ENCODE data around the gene IFT81. TPM values are rescaled to one million over a fixed set of nuclear protein-coding genes. Genes with fewer than 3 reads are reported as not detected.

IFT81 gene
- total RNA-seq, 1 experiment from 2014 or later, result 10.5 TPM

DNA sequence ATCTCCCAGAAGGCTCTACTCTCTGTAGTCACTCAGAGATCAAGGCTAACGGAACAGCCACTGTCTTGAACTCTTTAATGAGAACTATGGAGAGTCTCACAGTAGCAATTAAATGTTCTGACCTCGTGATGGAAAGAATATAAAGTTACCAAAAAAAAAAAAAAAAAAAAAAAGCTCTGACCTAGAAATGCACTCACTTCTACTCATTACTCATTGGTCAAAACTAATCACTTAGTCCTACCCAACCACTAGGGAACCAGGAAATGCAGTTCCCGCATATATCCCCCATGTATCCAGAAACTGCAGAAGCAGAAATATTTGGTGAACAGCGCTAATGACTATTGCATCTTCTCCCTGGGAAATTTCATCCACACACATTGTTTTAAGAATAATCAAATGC lies 46.4 kb upstream of the IFT81 start:
- POLR2A ChIA-PET, result no interaction called here
- TF ChIP-seq, protein P1, sequence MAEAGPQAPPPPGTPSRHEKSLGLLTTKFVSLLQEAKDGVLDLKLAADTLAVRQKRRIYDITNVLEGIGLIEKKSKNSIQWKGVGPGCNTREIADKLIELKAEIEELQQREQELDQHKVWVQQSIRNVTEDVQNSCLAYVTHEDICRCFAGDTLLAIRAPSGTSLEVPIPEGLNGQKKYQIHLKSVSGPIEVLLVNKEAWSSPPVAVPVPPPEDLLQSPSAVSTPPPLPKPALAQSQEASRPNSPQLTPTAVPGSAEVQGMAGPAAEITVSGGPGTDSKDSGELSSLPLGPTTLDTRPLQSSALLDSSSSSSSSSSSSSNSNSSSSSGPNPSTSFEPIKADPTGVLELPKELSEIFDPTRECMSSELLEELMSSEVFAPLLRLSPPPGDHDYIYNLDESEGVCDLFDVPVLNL (CRISPR knock-in tag; IDR thresholded peaks at IDR 0.05; ENCODE audit: borderline replicate concordance, low read depth), result no peak
- TF ChIP-seq, protein P2, sequence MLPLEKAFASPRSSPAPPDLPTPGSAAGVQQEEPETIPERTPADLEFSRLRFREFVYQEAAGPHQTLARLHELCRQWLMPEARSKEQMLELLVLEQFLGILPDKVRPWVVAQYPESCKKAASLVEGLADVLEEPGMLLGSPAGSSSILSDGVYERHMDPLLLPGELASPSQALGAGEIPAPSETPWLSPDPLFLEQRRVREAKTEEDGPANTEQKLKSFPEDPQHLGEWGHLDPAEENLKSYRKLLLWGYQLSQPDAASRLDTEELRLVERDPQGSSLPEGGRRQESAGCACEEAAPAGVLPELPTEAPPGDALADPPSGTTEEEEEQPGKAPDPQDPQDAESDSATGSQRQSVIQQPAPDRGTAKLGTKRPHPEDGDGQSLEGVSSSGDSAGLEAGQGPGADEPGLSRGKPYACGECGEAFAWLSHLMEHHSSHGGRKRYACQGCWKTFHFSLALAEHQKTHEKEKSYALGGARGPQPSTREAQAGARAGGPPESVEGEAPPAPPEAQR (CRISPR knock-in tag; IDR thresholded peaks at IDR 0.05), result no peak
- TF ChIP-seq PRRX2 (CRISPR knock-in tag; IDR thresholded peaks at IDR 0.05) (no peak), ZNF416 (CRISPR knock-in tag; IDR thresholded peaks at IDR 0.05) (no peak), SOX15 (CRISPR knock-in tag; IDR thresholded peaks at IDR 0.05) (no peak), CREB1 (CRISPR knock-in tag; IDR thresholded peaks at IDR 0.05) (no peak), JUN (CRISPR knock-in tag; IDR thresholded peaks at IDR 0.05) (no peak), TEAD4 (CRISPR knock-in tag; IDR thresholded peaks at IDR 0.05) (no peak), FOXP1 (CRISPR knock-in tag; IDR thresholded peaks at IDR 0.05; ENCODE audit: borderline replicate concordance) (no peak), NFYB (CRISPR knock-in tag; conservative IDR thresholded peaks at IDR 0.05; ENCODE audit: low read depth) (no peak), FOXK1 (CRISPR knock-in tag; IDR thresholded peaks at IDR 0.05) (no peak)
- TF ChIP-seq, protein P3, sequence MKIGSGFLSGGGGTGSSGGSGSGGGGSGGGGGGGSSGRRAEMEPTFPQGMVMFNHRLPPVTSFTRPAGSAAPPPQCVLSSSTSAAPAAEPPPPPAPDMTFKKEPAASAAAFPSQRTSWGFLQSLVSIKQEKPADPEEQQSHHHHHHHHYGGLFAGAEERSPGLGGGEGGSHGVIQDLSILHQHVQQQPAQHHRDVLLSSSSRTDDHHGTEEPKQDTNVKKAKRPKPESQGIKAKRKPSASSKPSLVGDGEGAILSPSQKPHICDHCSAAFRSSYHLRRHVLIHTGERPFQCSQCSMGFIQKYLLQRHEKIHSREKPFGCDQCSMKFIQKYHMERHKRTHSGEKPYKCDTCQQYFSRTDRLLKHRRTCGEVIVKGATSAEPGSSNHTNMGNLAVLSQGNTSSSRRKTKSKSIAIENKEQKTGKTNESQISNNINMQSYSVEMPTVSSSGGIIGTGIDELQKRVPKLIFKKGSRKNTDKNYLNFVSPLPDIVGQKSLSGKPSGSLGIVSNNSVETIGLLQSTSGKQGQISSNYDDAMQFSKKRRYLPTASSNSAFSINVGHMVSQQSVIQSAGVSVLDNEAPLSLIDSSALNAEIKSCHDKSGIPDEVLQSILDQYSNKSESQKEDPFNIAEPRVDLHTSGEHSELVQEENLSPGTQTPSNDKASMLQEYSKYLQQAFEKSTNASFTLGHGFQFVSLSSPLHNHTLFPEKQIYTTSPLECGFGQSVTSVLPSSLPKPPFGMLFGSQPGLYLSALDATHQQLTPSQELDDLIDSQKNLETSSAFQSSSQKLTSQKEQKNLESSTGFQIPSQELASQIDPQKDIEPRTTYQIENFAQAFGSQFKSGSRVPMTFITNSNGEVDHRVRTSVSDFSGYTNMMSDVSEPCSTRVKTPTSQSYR (CRISPR knock-in tag; IDR thresholded peaks at IDR 0.05), result no peak
- TF ChIP-seq, protein P4, sequence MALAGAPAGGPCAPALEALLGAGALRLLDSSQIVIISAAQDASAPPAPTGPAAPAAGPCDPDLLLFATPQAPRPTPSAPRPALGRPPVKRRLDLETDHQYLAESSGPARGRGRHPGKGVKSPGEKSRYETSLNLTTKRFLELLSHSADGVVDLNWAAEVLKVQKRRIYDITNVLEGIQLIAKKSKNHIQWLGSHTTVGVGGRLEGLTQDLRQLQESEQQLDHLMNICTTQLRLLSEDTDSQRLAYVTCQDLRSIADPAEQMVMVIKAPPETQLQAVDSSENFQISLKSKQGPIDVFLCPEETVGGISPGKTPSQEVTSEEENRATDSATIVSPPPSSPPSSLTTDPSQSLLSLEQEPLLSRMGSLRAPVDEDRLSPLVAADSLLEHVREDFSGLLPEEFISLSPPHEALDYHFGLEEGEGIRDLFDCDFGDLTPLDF (CRISPR knock-in tag; IDR thresholded peaks at IDR 0.05), result no peak
- TF ChIP-seq, protein P5, sequence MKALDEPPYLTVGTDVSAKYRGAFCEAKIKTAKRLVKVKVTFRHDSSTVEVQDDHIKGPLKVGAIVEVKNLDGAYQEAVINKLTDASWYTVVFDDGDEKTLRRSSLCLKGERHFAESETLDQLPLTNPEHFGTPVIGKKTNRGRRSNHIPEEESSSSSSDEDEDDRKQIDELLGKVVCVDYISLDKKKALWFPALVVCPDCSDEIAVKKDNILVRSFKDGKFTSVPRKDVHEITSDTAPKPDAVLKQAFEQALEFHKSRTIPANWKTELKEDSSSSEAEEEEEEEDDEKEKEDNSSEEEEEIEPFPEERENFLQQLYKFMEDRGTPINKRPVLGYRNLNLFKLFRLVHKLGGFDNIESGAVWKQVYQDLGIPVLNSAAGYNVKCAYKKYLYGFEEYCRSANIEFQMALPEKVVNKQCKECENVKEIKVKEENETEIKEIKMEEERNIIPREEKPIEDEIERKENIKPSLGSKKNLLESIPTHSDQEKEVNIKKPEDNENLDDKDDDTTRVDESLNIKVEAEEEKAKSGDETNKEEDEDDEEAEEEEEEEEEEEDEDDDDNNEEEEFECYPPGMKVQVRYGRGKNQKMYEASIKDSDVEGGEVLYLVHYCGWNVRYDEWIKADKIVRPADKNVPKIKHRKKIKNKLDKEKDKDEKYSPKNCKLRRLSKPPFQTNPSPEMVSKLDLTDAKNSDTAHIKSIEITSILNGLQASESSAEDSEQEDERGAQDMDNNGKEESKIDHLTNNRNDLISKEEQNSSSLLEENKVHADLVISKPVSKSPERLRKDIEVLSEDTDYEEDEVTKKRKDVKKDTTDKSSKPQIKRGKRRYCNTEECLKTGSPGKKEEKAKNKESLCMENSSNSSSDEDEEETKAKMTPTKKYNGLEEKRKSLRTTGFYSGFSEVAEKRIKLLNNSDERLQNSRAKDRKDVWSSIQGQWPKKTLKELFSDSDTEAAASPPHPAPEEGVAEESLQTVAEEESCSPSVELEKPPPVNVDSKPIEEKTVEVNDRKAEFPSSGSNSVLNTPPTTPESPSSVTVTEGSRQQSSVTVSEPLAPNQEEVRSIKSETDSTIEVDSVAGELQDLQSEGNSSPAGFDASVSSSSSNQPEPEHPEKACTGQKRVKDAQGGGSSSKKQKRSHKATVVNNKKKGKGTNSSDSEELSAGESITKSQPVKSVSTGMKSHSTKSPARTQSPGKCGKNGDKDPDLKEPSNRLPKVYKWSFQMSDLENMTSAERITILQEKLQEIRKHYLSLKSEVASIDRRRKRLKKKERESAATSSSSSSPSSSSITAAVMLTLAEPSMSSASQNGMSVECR (CRISPR knock-in tag; IDR thresholded peaks at IDR 0.05; ENCODE audit: borderline replicate concordance), result no peak
- ATAC-seq (no peak), DNase-seq (ENCODE audit: low spot score) (no peak)
- H3K9me3 Mint-ChIP-seq, result peaks cover 3% of the 10 kb centered on the region
- no peak overlapping the region for H3K4me3 Mint-ChIP-seq
- peaks cover 3% of the 10 kb centered on the region; the same call in 1 of the 2 replicates for H3K4me1 Mint-ChIP-seq
- no peaks in the 10 kb centered on the region for H3K36me3 Mint-ChIP-seq
- H3K27ac Mint-ChIP-seq, result no peak overlapping the region
- CTCF ChIA-PET, result interaction anchor here (0.6 kb wide), 1 partner anchor 147 kb away, joined by 3 read pairs; no protein-coding TSS in a partner anchor
- no peaks in the 10 kb centered on the region; the same call in none of the 2 replicates for H3K27me3 Mint-ChIP-seq (ENCODE audit: low read depth)
